Astrocyte (in vitro differentiated cells and primary cell): ENCODE measurements around the gene NLN. TPM values are rescaled to one million over a fixed set of nuclear protein-coding genes. Genes with fewer than 3 reads are reported as not detected.

Source experiments
- DNase-seq: peaks from one replicate; pipeline ENCODE4 v3.0.0-alpha.2; 2010; ENCODE audit warnings: low read depth
- FAIRE-seq: peaks from 2 replicates; lab custom pipeline; 2011; peaks lifted over from hg19 to GRCh38; lab: Jason Lieb, UNC
- H2AFZ ChIP-seq: 2 replicates; pipeline ENCODE4 v1.6.0; 2012; ENCODE audit warnings: low read depth, low read length, inconsistent platforms
- H3K27ac ChIP-seq: 2 replicates; pipeline ENCODE4 v1.5.1; 2011; ENCODE audit warnings: low read depth, low read length, inconsistent platforms
- H3K27me3 ChIP-seq: 2 replicates; pipeline ENCODE4 v1.6.0; 2011; ENCODE audit warnings: low read length, inconsistent platforms; ENCODE audit not compliant: insufficient read depth
- H3K36me3 ChIP-seq: 2 replicates; pipeline ENCODE4 v1.5.1; 2011; ENCODE audit warnings: low read length, inconsistent platforms; ENCODE audit not compliant: insufficient read depth
- H3K4me1 ChIP-seq: 2 replicates; pipeline ENCODE4 v1.5.1; 2011; ENCODE audit warnings: low read length, inconsistent platforms; ENCODE audit not compliant: insufficient read depth
- H3K4me2 ChIP-seq: 2 replicates; pipeline ENCODE4 v1.6.0; 2012; ENCODE audit warnings: low read length, inconsistent platforms
- H3K4me3 ChIP-seq: 2 replicates; pipeline ENCODE4 v1.5.1; 2011; ENCODE audit warnings: low read depth, mild to moderate bottlenecking, low read length, inconsistent platforms; ENCODE audit not compliant: insufficient read depth
- H3K79me2 ChIP-seq: 2 replicates; pipeline ENCODE4 v1.6.0; 2012; ENCODE audit warnings: mild to moderate bottlenecking, low read length, inconsistent platforms; ENCODE audit not compliant: insufficient read depth
- H3K9ac ChIP-seq: 2 replicates; pipeline ENCODE4 v1.6.0; 2012; ENCODE audit warnings: mild to moderate bottlenecking, low read length, inconsistent platforms
- H3K9me3 ChIP-seq: 2 replicates; pipeline ENCODE4 v1.5.1; 2012; ENCODE audit warnings: low read depth, mild to moderate bottlenecking, low read length, inconsistent platforms; ENCODE audit not compliant: insufficient read depth
- H4K20me1 ChIP-seq: 2 replicates; pipeline ENCODE4 v1.6.0; 2012; ENCODE audit warnings: low read length, inconsistent platforms; ENCODE audit not compliant: insufficient read depth
- H3K27ac Mint-ChIP-seq: one replicate; pipeline ENCODE4 v1.8.0; 2021; ENCODE audit warnings: mild to moderate bottlenecking, mixed read lengths; ENCODE audit not compliant: unreplicated experiment
- H3K27me3 Mint-ChIP-seq: one replicate; pipeline ENCODE4 v1.8.0; 2021; ENCODE audit warnings: low read depth, mixed read lengths; ENCODE audit not compliant: unreplicated experiment
- H3K36me3 Mint-ChIP-seq: one replicate; pipeline ENCODE4 v1.8.0; 2021; ENCODE audit warnings: low read depth, mixed read lengths; ENCODE audit not compliant: unreplicated experiment
- H3K4me1 Mint-ChIP-seq: one replicate; pipeline ENCODE4 v1.8.0; 2021; ENCODE audit warnings: low read depth, mixed read lengths; ENCODE audit not compliant: unreplicated experiment
- H3K4me3 Mint-ChIP-seq: one replicate; pipeline ENCODE4 v1.8.0; 2021; ENCODE audit warnings: mild to moderate bottlenecking, moderate library complexity, mixed read lengths; ENCODE audit not compliant: unreplicated experiment
- H3K9me3 Mint-ChIP-seq: one replicate; pipeline ENCODE4 v1.8.0; 2021; ENCODE audit warnings: mild to moderate bottlenecking, mixed read lengths; ENCODE audit not compliant: unreplicated experiment
- CTCF ChIP-seq: IDR thresholded peaks from 2 replicates; pipeline ENCODE4 v1.5.1; 2011; ENCODE audit warnings: low read depth, mild to moderate bottlenecking, inconsistent platforms, low read length, moderate library complexity; ENCODE audit not compliant: insufficient read depth
- EZH2 ChIP-seq: IDR thresholded peaks from 2 replicates; pipeline ENCODE4 v1.6.1; 2012; ENCODE audit warnings: mild to moderate bottlenecking, low read length, inconsistent platforms; ENCODE audit not compliant: insufficient read depth
- total RNA-seq: library from RNA; stranded (reverse); gene quantifications from 2 replicates; pipeline ENCODE4 v1.2.1, GENCODE V29; 2021

Gene NLN
- total RNA-seq, 1 donor from 2014 or later = 65.2 TPM

GRCh38 chr5:65876970-65877369, 155.0 kb downstream of the NLN start:
- no peak overlapping the region for H3K4me2 ChIP-seq
- no peaks in the 10 kb centered on the region for H3K36me3 ChIP-seq
- no peaks in the 10 kb centered on the region for H4K20me1 ChIP-seq
- peaks cover 7% of the 10 kb centered on the region for H3K9me3 ChIP-seq
- H3K4me1 Mint-ChIP-seq = peaks cover 13% of the 10 kb centered on the region
- peaks cover 16% of the 10 kb centered on the region for H3K4me1 ChIP-seq
- no peak overlapping the region for H3K27ac Mint-ChIP-seq
- no peak overlapping the region for H3K4me3 Mint-ChIP-seq
- no peak overlapping the region for H3K4me3 ChIP-seq
- FAIRE-seq (no peak), DNase-seq (no peak)
- H3K36me3 Mint-ChIP-seq = no peaks in the 10 kb centered on the region
- H2AFZ ChIP-seq = no peak overlapping the region
- H3K27ac ChIP-seq = no peak overlapping the region
- no peaks in the 10 kb centered on the region for H3K27me3 Mint-ChIP-seq
- H3K27me3 ChIP-seq = no peaks in the 10 kb centered on the region
- no peak for TF ChIP-seq EZH2
- TF ChIP-seq CTCF = no peak
- H3K9ac ChIP-seq = no peak overlapping the region
- H3K9me3 Mint-ChIP-seq = peaks cover 3% of the 10 kb centered on the region
- no peaks in the 10 kb centered on the region for H3K79me2 ChIP-seq

Other genes with a start within 250 kb of the NLN start
- 27.7 and 37.1 TPM in 2 replicates for gene ADAMTS6, start 240.3 kb upstream of the NLN start, total RNA-seq
- 5.6 and 7.0 TPM in 2 replicates for gene CENPK, start 159.0 kb upstream of the NLN start, total RNA-seq
- gene PPWD1, start 158.9 kb upstream of the NLN start, total RNA-seq = 20.4 and 21.4 TPM in 2 replicates
- gene TRIM23, start 97.9 kb upstream of the NLN start, total RNA-seq = 14.6 and 16.8 TPM in 2 replicates
- 2.4 and 2.7 TPM in 2 replicates for gene SHLD3, start 97.2 kb upstream of the NLN start, total RNA-seq
- 14.7 and 16.3 TPM in 2 replicates for gene TRAPPC13, start 97.2 kb upstream of the NLN start, total RNA-seq
- 29.5 and 31.7 TPM in 2 replicates for gene SGTB, start 96 bp upstream of the NLN start, total RNA-seq
- 80.8 and 83.4 TPM in 2 replicates for gene ERBIN, start 204.4 kb downstream of the NLN start, total RNA-seq